AG09309 (cell line): ENCODE measurements around the gene ZNF711.
"Not testable (repeated sequence)": the region's sequence is repeated elsewhere in the genome, so short reads cannot be mapped to it uniquely, and the experiment has no call there.

Source experiments
- DNase-seq: peaks from one replicate; pipeline ENCODE4 v3.0.0-alpha.2; 2010; ENCODE audit warnings: low read depth
- H3K4me3 ChIP-seq: 2 replicates; pipeline ENCODE4 v1.5.1; 2011; ENCODE audit warnings: mild to moderate bottlenecking, low read depth, low read length, moderate library complexity; ENCODE audit not compliant: control insufficient read depth
- CTCF ChIP-seq: IDR thresholded peaks from 2 replicates; pipeline ENCODE4 v1.5.1; 2011; ENCODE audit warnings: mild to moderate bottlenecking, low read depth, low read length, inconsistent platforms; ENCODE audit not compliant: insufficient read depth, control insufficient read depth; ENCODE audit errors: missing control alignments

ZNF711 gene

DNA sequence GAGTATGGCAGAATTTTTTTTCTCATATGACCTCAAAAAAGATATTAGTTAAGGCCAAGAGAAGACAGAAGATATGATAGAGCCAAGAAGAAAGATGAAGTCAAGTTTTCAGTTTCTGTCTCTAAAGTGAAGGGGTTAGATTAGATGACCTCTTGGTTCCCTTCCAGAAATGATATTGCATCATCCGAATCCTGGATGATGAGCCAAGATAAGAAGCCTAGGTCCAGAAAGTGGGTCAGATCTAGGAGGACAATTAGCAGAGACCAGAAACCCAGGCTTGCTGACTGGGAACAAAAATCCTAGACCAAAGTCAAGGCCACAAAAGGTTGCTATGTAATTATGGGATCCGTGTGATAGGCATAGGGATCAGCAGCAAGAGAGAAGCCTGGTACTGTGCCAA, 20.4 kb upstream of the ZNF711 start:
- H3K4me3 ChIP-seq: no peak overlapping the region
- TF ChIP-seq CTCF: no peak
- DNase-seq: no peak

GRCh38 chrX:85243155-85243554, 636 bp upstream of the ZNF711 start:
- TF ChIP-seq CTCF: no peak
- DNase-seq: no peak
- H3K4me3 ChIP-seq: no peak overlapping the region

- TF ChIP-seq CTCF: no peak
- peak overlapping the region; percentile 40 for H3K4me3 ChIP-seq
- DNase-seq: no peak
These were observed 840 bp downstream of the ZNF711 start for GRCh38 chrX:85244450-85245211.

DNA sequence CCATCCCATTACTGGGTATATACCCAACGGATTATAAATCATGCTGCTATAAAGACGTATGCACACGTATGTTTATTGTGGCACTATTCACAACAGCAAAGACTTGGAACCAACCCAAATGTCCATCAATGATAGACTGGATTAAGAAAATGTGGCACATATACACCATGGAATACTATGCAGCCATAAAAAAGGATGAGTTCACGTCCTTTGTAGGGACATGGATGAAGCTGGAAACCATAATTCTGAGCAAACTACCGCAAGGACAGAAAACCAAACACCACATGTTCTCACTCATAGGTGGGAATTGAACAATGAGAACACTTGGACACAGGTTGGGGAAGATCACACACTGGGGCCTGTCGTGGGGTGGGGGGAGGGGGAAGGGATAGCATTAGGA, 41.5 kb downstream of the ZNF711 start:
- not testable (repeated sequence) for DNase-seq, H3K4me3 ChIP-seq

DNA sequence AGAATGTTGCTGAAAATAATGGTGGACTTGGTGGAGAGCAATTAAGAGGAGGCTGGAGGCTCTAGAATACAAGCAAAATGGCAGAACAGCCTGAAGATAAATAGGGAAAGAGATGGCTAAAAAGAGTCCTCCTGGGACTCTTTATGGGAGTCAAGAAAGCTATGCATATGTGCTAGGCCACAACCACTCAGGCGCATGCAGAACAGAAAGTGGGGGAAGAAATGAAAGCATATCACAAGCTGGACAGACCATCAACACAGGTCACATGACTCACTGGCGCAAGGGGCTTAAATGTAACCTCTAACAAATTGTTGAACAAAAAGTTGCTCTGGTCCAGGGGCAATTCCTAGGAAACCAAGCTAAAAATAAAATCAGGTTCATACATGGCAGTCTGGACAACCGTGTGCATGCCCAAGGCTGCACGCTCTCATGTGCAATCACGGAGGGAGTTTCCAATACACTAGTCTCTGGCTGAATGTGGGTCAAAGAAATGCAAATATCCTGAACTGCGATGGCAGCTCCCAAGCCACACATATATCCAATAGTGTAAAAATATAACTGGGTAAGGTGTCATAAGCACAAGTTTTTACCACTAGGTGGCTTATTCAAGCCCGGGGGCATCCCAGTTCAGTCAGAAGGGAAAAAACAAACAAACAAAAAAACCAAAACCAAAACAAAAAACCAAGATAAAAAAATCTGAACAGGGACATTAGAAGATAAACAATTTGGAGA, 45.4 kb downstream of the ZNF711 start:
- no peak overlapping the region for H3K4me3 ChIP-seq
- no peak for DNase-seq
- TF ChIP-seq CTCF: no peak

DNA sequence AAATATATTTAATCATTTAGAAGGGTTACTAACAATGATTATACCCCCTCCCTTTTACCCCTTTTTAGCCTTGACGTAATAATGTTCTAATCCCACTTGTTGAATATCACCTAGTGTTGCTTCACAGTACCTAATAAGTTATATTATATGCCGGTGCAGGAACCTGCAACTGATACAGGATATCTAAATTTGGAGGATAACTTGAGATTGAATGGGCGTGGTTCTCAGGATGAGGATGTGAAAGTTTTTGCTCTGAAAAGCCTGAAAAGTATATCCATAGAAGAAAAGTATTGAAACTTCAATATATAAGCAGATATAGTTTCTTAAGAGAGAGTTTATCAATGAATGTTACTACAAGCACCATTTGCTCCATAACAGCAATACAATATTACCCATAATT, 59.8 kb downstream of the ZNF711 start:
- DNase-seq: no peak
- no peak for TF ChIP-seq CTCF
- H3K4me3 ChIP-seq: no peak overlapping the region

DNA sequence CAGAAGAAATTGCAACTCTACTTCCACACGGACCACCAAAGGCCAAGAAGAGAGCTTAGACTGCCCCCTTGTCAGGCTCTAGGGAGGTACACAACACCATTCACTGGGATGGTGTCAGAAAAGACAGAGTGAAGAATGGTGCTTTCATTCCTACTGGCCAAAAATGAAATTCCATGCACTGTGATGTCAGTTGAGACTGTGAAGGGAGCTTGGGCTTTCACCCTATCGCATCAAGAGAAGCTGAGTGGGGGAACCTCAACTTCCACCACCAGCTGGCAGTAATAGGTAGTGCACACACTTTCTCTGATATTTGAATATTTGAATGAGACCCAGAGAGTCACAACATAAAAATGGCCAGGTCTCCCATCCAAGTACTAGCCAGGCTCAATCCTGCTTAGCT, 65.9 kb downstream of the ZNF711 start:
- no peak for DNase-seq
- H3K4me3 ChIP-seq: no peak overlapping the region
- TF ChIP-seq CTCF: no peak

DNA sequence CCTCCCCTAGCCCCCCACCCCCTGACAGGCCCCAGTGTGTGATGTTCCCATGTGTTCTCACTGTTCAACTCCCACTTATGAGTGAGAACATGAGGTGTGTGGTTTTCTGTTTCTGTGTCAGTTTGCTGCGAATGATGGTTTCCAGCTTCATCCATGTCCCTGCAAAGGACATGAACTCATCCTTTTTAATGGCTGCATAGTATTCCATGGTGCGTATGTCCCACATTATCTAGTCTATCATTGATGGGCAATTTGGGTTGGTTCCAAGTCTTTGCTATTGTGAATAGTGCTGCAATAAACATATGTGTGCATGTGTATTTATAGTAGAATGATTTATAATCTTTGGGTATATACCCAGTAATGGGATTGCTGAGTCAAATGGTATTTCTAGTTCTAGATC, 67.6 kb downstream of the ZNF711 start:
- H3K4me3 ChIP-seq, DNase-seq: not testable (repeated sequence)
